HTR-8/SVneo (cell line): ENCODE data around the gene SMG5.

Experiments
- DNase-seq: peaks from one replicate; pipeline ENCODE4 v3.0.0; 2011; ENCODE audit warnings: low spot score, mixed read lengths; ENCODE audit not compliant: insufficient read length
- FAIRE-seq: peaks from 2 replicates; lab custom pipeline; 2011; peaks lifted over from hg19 to GRCh38; lab: Jason Lieb, UNC

SMG5 gene

DNA sequence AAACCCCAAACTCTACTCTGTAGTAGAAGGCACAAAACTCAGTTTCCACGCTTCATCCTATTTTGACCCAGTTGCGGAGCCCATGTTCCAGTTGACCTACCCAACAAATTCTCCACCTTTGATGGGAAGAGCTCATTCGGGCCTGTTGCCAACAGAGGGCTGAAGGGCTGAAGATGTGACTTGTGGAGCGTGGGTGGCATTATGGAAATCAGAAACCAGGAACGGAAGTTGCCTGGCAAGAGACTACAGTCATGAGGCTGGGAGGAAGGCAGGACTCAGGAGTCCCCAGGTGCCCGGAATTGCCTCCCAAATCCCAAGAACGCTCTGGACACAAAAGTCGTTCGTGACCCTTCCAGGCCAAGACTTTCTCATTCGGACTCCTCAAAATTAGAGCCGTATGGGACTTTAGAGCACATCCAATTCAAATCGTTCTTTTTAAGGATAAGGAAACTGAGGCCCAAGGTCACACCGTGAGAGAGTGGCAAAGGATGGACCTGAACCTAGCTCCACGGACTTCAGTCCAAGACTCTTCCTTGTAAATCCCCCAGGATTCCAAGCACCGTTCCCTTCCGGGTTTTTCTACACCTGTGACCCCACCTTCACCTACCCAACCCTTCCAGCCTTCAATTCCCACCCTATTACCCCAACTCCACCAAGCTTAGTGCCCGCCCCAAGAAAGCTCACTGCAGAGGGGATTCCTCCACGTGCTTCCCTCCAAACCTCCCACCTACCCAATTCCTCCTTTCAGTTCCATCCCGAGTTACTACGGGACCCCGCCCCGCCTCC, 739 bp downstream of the SMG5 start:
- no peak for FAIRE-seq
- DNase-seq = no peak

DNA sequence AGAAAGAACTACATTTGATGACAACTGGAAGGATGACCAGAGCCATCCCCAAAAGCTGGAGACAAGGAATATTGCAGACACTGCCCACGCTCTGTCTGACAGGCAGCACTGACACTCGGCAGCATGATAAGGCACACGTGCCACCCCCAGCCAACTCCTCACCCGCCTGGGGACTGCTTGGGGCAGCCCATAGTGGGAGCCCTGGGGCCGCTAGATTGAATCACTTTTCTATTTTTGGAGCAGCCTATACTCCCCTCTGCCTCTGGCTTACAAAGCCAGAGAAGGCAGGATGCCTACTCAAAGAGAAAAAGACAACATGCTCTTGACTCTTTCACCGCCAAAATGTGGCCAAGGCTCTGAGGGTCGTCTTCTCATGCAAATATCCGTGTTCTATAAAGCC, 1.3 kb downstream of the SMG5 start:
- DNase-seq (no peak), FAIRE-seq (no peak)

DNA sequence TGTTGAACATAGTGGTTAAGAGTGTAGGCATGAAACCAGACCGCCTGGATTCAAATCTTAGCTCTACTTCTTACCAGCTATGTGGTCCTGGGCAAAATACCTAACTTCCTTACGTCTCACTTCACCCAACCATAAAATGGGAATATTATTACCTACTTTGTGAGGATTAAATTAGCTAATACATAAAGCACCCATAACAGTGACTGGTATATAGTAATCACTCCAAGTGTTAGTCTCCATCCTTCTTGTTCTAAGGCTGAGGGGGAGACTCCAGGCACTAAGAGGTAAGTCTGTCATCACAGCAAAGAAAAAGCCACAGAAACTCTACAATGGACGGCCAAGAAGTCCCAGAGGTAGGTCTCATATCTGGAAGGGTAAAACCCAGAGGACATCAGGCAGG, 2.8 kb downstream of the SMG5 start:
- no peak for FAIRE-seq
- DNase-seq = no peak

DNA sequence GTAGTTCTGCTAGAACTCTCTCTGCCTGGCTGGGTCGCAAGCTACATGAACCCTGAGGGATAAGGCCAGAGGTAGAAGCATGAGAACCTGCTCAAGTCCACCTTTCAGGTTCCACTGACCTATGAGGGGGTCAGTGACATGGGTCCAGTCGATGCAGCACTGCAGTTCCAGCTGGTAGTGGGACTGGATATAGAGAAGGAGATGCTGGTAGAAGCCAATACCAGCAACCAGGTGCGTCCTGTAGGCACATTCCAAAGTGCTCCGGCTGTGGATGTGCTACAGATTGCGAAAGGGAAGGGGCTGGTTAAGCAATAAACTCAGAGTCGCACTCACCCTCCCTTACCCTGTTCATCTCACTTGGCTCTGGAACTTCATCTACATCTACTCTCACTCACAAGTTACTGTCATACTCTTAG, 5.7 kb downstream of the SMG5 start:
- FAIRE-seq = no peak
- no peak for DNase-seq

DNA sequence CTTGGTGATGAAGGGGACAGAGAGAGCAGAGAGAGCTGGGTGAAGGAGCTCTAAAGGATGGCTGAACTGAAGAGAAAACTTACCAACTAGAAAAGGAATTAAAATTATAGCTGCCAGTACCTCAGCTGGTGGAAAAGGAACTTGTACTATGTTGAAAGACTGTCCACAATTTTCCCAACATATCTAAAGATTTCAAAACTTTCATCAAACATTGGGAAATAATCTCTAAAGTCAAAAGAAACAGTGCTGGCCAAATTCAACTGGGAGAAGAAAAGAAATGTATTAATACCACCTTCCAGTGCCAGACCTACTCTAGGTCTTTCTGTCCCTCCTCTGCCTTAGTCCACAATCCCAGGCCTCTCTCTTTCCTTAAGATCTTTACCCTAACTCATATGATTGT, 6.1 kb downstream of the SMG5 start:
- DNase-seq (no peak), FAIRE-seq (no peak)

DNA sequence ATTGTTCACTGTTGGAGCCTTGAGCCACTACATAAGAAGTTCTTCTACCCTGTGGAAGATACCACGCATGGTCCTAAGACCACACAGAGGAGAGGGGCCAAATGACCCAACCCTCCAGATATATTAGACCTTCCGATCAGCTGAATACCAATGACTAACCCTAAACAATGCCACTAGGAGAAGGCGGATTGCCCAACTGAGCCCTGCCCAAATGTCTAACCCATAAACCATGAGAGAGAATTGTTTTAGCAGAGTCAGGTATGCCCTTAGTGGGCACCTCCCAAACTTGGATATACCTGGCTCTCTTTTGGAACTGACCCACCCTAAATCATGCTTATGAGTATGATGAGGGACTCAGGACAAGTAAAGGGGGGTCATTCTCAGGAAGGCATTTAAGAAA, 12.3 kb downstream of the SMG5 start:
- FAIRE-seq = no peak
- no peak for DNase-seq

DNA sequence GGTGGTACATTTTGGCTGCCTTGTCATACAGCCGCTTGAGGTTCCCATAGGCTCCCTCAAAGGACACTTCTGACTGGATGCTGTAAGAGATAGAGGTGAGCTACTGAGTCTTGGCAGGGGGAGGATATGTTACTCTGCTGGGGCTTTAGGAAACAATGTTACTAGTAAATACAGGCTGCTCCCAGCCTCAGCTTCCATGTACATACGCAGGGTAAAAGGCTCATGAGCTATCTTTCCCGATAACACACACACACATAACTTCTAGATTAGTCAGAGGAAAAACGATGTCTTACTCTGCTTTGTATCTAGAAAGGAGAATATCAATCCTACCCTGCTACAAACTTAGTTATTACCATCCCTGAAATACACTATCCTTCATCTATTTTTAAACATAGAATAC, 14.3 kb downstream of the SMG5 start:
- no peak for FAIRE-seq
- no peak for DNase-seq

DNA sequence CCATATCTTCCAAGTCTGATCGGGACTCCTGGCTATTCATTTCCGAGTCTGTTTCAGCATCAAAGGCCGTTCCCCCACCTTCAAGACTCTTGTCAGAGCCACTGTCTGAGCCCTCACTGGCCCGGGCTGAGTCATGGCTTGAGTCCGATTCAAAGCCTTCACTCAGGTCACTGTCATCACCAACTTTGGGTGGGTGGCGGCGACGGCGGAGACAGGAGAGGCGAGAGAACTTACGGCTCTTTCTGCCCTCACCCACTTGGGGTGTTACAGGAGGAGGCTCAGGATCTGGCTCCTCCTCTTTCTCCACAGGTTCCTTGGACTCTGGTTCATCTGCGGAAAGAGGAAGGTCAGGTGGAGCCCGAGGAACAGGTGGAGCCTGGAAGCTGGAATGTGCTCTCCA, 16.6 kb downstream of the SMG5 start:
- FAIRE-seq (no peak), DNase-seq (no peak)

DNA sequence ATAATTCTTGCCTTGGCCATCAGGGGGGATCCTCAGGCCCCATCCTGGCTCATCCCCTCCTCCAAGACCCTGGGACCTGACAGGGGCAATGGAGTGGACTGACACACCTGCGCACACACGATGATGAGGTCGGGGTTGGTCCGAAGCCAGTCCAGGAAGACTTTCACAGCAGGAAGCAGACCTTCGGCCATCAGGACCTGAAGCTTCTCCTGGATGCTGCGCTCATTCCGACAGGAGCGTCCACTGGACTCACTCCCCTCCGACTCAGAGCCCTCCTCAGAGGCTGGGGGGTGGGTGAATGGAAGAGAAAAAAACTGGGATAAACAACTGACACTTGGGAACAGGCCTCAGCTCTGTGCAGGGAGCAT, 19.4 kb downstream of the SMG5 start:
- FAIRE-seq (no peak), DNase-seq (no peak)

DNA sequence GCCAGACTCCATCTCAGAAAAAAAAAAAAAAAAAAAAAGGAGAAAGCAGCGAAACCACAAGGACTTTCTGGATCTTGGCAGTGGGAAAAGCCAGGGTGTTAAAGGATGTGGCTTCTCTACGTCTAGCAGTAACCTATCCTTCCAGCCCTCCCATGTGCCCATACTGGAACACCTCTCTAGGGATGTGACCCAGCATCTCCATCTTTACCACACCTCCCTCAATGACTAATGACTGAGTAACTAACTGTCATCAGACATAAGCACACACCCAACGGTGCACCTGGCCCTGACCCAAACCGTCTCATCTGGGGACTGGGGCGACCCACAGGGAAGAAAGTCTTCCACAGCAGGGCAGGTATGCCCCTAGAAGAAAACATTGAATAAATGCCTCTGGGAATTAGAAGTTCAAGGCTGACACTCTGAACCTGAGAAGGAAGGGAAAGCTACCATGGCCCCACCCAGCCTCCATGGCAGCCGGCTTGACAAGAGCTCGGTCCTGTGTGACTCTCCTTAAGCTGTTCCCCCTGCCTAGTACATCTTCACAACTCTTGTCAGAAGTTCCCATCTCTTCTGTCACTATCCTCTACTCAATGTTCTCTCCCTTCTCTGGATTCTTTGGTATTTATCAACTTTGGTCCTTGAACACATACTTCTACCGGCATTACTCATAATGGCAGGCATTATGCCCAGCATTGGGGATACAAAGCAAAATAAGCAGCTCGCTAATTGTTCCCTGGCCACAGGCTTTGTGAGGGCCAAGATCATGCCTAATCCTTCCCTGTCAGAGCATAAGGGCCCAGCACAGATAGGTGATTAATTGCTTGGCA, 20.0 kb downstream of the SMG5 start:
- FAIRE-seq = no peak
- no peak for DNase-seq

DNA sequence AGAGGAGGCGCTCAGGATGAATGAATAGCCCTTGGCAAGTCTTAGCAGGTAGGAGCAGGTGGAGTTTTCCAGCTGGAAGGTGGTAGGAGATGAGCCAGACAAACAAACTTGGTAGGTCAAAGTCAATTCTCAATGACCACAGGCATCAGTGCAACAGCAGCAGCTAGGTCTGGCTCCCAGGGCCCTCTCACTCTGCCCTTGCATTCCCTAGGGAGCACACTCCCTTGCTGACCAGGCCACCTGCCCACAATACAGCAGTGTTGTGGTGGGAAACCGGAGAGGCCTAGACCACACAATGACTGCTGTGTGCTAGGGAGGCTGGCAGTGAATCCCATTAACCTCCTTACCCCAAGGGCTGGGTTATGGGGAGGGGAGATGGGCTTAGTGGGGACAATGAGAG, 21.7 kb downstream of the SMG5 start:
- FAIRE-seq (no peak), DNase-seq (no peak)

DNA sequence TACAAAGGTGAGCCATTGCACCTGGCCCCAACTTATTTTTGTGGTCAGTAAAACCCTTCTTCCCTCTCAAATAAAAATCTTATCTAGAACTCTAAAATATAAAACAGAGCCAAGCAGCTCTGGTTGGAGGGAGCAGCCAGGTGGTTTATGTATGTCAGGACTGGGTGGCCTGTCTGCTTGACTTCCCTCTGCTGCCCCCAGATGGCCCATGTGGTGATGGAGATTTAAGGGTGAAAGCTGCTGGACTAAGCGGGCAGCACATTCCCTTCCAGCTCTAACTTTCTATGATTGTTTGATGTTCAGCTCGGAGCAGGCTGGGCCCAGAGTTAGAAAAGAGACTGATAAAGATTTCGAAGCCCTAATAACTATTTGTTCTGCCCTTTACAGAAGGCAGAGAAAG, 22.8 kb downstream of the SMG5 start:
- no peak for FAIRE-seq
- no peak for DNase-seq

DNA sequence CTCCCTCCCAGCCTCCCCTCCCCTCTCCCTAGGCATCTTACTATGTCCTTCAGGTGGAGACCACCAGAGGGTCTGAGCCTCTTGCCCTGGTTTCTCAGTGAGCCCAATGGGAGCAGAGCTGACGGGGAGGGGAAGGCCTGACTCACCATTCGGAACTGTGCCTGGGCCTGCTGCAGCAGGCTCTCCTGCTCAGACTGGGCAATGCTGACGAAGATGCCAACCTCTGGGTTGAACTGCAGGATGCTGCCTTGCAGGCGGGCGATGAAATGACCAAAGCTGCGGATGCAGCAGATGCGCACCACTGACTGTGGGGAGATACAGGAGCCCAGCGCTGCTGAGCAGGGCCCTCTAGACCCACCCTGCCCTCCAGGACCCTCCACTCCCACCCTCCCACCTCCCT, 23.8 kb downstream of the SMG5 start:
- FAIRE-seq (no peak), DNase-seq (no peak)

DNA sequence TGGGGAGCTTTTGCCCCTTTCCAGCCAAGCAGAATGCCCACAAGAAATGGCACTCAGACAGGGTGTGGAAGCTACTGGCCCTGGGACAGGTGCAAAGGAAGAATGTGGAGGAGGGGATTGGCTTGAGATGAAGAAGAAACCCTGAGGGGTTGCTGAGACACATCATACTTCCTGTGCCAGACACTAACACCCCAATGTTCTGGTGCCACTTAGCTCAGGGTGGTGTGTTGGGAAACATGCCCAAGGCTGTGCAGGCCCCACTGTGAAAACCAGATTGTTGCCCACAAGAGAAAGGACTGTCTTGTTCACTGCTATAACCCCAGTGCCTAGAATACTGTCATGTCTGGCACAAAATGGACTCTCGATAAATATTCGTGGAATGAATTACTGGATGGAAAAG, 24.9 kb downstream of the SMG5 start:
- FAIRE-seq (no peak), DNase-seq (no peak)

DNA sequence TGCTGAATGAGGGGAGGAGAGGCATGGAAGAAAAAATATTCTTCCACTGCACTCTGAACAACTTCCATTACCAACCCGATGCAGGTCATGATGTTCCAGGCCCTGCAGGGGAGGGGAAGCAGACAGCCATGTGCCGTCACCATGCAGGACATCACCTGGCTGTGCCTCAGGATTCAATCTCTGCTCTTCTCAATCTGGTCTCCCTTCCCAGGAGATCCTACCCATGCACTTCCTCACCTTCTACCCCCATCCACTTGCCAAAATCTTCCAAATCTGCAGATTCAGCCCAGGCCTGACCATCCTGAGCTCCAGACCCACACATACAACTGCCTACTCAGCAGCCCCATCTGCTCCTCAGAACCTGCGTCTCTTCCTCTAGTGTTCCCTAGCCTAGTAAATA, 29.0 kb downstream of the SMG5 start:
- FAIRE-seq (no peak), DNase-seq (no peak)

DNA sequence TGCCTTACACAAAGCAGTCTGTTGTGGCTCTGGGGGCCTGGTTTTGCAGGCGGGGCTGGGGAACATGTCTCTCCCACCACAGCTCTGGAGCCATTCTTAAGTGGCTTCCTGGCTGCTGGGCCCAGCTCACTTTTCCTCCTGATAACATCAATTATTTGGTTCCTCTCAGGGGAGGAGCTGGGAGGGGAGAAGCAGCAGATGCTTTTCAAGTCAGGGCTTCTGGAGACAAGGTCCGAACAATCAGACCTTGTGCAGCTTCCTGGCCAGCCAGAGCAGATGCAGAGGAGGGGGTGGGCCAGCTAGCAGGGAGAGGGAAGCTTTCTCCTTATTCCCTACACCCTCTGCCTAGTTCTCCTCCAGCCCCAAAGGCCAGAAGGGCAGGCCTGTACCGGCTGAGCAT, 31.1 kb downstream of the SMG5 start:
- DNase-seq (no peak), FAIRE-seq (no peak)

DNA sequence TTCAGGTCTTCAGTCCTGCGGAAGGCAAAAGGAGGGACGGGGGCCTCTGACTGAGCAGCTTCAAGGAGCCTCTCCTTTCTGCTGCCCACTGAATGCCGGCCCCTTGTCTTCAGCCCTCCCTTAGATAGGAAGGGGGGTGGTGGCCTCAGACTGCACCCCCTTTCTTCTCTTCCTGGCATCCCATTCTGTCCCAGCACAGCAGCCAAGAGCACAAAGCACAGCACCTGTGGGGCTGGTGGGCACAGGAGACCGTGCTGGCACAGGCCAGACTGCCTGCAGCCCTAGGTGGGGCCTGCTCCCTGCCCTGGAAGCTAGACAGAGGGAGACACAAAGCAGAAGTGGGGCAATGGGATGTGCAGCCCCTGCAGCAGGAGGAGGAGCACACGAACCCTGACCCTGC, 33.0 kb downstream of the SMG5 start:
- no peak for DNase-seq
- no peak for FAIRE-seq

DNA sequence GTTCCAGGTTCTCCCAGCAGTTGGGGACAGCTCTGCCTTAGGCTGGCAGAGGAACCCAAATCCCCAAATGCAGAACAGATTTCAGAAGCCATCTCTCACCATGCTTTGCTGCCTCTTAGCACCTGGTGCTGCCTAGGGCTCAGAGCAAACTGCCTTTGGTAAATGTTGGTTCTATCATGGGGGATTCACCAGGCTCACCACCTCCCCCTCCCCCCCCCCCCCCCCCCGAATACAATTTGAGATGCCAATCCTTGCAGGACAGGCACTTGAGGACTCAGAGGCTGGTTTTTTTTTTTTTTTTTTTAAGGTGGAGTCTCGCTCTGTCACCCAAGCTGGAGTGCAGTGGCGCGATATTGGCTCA, 34.3 kb downstream of the SMG5 start:
- FAIRE-seq (no peak), DNase-seq (no peak)

DNA sequence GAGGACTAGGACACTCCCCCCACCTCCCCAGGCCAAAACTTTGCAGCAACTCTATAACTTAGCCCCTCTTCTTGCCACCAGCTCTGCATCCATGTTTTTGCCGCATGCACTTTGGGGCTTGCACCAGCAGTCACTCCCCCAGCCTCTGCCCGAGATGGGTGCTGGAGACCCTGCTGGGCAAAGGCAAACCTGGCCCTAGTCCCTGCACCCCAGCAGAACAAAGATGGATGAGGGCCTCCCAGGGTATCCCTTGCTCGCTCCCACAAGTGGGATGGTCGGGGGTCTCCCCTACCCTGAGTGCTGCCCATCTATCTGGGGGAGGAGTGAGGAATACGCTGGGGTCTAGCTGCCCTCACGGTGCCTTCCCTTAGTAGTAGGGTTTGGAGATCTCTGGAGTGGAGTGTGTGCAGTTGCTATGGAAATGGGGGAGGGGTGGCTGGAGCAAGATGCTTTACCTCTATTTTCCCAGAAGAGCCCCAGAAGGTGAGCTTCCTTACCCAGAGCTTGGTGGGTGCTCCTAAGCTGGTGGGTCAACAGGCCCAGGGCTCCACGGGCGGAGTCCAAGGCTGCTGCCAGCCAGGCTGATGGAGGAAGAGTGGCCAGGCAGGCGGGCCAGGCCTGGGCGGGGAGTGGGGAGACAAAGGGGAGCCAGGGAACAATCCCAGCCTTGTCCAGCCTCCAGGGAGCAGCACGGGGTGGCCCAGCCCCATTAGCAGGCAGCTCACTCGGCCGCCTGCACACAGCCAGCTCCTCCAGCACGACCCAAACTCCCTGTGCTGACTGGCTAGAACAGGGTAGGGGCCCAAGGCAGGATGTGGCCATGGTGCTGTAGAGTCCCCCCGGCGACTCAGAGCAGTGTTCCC, 34.9 kb downstream of the SMG5 start, which contains the start of gene PAQR6:
TSS of gene PAQR6 (minus strand) at position 597 of the 863 bp plus-strand sequence. CDS start 1,325 bp downstream, outside the sequence.
- FAIRE-seq (no peak), DNase-seq (no peak)

DNA sequence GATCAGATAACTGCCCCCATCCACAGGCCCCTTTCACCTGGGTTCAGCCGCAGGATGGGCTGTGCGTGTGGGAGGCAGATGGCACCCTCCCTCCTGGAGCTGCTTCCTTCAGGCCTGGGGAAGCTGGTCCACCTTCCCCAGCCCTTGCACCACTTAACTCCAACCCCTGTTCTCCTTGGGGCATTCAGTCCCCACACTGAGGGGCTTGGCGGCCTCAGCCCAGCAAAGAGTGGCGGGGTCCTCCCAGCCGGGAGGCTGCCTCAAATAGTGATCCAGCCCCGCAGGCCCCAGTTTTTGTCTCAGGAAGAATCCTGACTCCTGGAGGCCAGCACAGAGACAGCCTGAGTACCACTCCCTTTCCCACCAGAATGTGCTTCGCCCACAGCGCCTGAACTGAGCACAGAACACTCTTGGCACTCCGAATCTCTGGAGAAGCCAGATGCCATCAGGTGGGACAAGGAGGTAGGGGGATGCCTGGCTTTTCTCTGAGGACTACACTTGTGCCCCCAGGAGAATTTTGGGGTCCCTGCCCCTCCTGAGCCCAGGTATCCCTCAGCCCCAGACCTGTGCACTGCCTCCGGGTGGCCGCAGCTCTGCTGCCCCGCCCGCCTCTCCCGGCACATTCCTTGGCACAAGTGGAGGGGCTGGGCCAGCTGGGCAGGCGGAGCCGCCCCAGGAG, 35.7 kb downstream of the SMG5 start:
- no peak for FAIRE-seq
- DNase-seq = no peak
